Calu3 (cell line): Measurements from ENCODE around the gene RAB17. TPM values are rescaled to one million over a fixed set of nuclear protein-coding genes. Genes with fewer than 3 reads are reported as not detected.

Experiments
- BruUV-seq: library from RNA; stranded (reverse); fragments of 400-500 nt; replicated peaks from 2 replicates; lab custom pipeline; 2021; lab: Mats Ljungman, UMichigan
- CTCF ChIA-PET: fragments of 300-600 bp; sonication (Branson Sonifier 250); formaldehyde crosslinking; loops from one replicate; lab custom pipeline; 2022; ENCODE audit warnings: antibody characterized with exemption; lab: Charles Lee
- DNase-seq: peaks from one replicate; pipeline ENCODE4 v3.0.0; 2022
- H3K27ac Mint-ChIP-seq: one replicate; pipeline ENCODE4 v1.8.0; 2022; ENCODE audit warnings: mixed read lengths; ENCODE audit not compliant: unreplicated experiment
- H3K27me3 Mint-ChIP-seq: one replicate; pipeline ENCODE4 v1.8.0; 2022; ENCODE audit warnings: mixed read lengths; ENCODE audit not compliant: unreplicated experiment
- H3K36me3 Mint-ChIP-seq: one replicate; pipeline ENCODE4 v1.8.0; 2022; ENCODE audit warnings: mild to moderate bottlenecking, moderate library complexity, mixed read lengths; ENCODE audit not compliant: insufficient read depth, unreplicated experiment
- H3K4me1 Mint-ChIP-seq: one replicate; pipeline ENCODE4 v1.8.0; 2022; ENCODE audit warnings: mild to moderate bottlenecking, low read depth, mixed read lengths; ENCODE audit not compliant: unreplicated experiment
- H3K4me3 Mint-ChIP-seq: one replicate; pipeline ENCODE4 v1.8.0; 2022; ENCODE audit warnings: mild to moderate bottlenecking, low read depth, moderate library complexity, mixed read lengths; ENCODE audit not compliant: unreplicated experiment
- H3K9me3 Mint-ChIP-seq: one replicate; pipeline ENCODE4 v1.8.0; 2022; ENCODE audit warnings: low read depth, mixed read lengths; ENCODE audit not compliant: unreplicated experiment
- intact Hi-C: fragments of 100-400 bp; cut with micrococcal nuclease; formaldehyde crosslinking; loops from one replicate; pipeline ENCODE4 v1.10.0; 2022; ENCODE audit not compliant: unreplicated experiment
- total RNA-seq: library from RNA; stranded (reverse); gene quantifications from 2 replicates; pipeline ENCODE4 v1.2.3, GENCODE V29; 2022
- TF ChIP-seq, protein P1 (sequence below): fragments of 200-600 bp; IDR thresholded peaks from one replicate; pipeline ENCODE4 v1.8.0; 2022; ENCODE audit warnings: antibody characterized with exemption; ENCODE audit not compliant: unreplicated experiment

Gene RAB17
- total RNA-seq, 1 experiment from 2014 or later, result 33.3 TPM

DNA sequence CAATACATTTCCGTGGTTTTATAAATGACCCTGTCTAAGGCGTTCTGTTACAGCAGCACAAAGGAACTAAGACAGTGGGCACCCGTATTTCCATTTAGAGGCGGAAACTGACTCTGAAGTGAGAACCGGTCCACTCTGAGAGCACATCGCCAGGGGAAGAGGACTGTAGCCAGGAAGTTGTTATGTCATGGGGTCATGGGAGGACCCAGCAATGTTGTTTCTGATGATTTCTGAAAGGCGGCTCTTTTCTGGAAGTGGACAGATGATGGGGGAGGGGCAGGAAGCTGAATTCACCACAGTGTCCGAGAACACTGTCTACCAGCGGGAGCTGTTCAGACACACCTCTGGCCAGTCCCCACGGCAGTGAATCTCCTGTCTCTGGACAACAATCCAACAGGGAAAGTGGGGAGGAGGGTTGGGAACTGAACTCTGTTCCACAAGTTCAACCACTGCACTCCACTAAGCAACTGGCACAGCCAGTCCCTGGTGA lies 34.7 kb upstream of the RAB17 start:
- intact Hi-C loops, result no loop called here
- Mint-ChIP-seq H3K27ac (no peak overlapping the region), H3K36me3 (no peaks in the 10 kb centered on the region), H3K9me3 (no peaks in the 10 kb centered on the region), H3K4me3 (no peak overlapping the region), H3K4me1 (no peaks in the 10 kb centered on the region), H3K27me3 (peaks cover 71% of the 10 kb centered on the region)
- TF ChIP-seq, protein P1, sequence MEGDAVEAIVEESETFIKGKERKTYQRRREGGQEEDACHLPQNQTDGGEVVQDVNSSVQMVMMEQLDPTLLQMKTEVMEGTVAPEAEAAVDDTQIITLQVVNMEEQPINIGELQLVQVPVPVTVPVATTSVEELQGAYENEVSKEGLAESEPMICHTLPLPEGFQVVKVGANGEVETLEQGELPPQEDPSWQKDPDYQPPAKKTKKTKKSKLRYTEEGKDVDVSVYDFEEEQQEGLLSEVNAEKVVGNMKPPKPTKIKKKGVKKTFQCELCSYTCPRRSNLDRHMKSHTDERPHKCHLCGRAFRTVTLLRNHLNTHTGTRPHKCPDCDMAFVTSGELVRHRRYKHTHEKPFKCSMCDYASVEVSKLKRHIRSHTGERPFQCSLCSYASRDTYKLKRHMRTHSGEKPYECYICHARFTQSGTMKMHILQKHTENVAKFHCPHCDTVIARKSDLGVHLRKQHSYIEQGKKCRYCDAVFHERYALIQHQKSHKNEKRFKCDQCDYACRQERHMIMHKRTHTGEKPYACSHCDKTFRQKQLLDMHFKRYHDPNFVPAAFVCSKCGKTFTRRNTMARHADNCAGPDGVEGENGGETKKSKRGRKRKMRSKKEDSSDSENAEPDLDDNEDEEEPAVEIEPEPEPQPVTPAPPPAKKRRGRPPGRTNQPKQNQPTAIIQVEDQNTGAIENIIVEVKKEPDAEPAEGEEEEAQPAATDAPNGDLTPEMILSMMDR, result no peak
- BruUV-seq, result no TSS peak
- CTCF ChIA-PET, result no interaction called here
- no peak for DNase-seq

DNA sequence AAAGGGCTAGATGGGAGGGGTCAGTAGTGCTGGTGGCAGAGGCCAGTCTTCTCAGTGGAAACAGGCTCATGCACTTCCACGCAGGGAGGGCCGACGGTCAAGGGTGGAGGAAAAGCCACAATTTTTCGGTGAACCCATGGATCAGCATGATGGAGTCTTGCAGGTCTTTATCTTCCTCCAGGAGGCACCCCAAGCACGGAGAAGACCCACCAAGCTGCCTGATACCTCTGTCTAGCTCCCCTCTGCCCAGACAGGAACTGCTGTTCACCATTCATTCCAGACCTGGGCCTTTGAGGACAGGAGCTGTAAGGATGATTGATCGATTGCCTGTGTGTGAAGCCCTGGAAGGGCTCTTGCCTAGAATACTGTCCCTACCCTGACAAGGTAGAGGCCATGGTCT lies 34.0 kb upstream of the RAB17 start:
- CTCF ChIA-PET, result no interaction called here
- Mint-ChIP-seq H3K36me3 (no peaks in the 10 kb centered on the region), H3K4me1 (no peaks in the 10 kb centered on the region), H3K9me3 (no peaks in the 10 kb centered on the region), H3K27me3 (peaks cover 64% of the 10 kb centered on the region), H3K4me3 (no peak overlapping the region), H3K27ac (no peak overlapping the region)
- TF ChIP-seq, protein P1, result no peak
- BruUV-seq, result no TSS peak
- no peak for DNase-seq
- intact Hi-C loops, result no loop called here

DNA sequence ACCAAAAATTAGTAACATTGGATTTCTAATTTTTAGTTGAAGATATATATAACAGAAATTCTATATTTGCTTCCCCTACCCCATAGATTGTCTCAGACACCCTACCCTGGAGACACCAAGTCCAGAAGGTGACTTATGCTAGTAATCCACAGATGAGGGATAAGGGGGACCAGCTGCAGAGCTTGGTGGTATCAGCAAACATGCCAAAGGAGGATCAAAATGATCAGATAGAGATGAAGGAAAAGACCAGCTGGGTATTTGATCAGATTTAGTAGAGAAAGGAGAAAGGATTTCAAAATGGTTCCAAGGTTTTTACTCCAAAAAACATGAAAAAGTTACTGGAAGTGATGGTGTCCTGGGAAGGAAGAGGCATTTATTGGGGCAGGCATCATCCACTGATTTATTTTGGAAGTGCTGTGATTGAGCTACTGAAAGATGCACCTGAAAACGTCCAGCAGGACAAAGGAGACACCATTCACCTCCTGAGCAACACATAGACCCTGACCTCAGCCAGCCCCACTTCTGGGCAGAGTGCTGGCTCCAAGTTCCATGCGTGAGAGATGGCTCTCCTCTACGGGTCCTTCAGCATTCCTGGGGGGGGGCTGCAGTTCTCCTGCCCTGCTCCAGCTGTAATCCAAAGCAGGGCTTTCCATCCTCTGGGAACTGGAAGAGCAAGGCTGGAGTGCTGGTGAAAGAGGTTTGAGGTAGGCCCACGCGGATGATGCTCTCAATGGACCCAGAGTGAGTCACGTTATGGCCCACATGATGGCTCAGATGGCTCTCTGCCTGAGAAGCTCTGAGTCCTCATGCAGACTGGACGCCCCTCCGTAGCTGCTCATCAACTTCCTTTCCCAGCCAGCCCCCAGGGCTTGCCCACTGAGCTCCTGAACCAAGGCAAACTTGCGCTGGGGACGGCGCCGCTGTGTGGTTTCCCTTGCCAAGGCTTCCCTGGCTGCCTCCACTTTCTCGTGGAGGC lies 33.2 kb upstream of the RAB17 start:
- no peaks in the 10 kb centered on the region for H3K36me3 Mint-ChIP-seq
- no peaks in the 10 kb centered on the region for H3K9me3 Mint-ChIP-seq
- TF ChIP-seq, protein P1, result no peak
- intact Hi-C loops, result no loop called here
- DNase-seq, result no peak
- H3K27me3 Mint-ChIP-seq, result peaks cover 58% of the 10 kb centered on the region
- H3K4me3 Mint-ChIP-seq, result no peak overlapping the region
- CTCF ChIA-PET, result no interaction called here
- no TSS peak for BruUV-seq
- no peak overlapping the region for H3K27ac Mint-ChIP-seq
- no peaks in the 10 kb centered on the region for H3K4me1 Mint-ChIP-seq

DNA sequence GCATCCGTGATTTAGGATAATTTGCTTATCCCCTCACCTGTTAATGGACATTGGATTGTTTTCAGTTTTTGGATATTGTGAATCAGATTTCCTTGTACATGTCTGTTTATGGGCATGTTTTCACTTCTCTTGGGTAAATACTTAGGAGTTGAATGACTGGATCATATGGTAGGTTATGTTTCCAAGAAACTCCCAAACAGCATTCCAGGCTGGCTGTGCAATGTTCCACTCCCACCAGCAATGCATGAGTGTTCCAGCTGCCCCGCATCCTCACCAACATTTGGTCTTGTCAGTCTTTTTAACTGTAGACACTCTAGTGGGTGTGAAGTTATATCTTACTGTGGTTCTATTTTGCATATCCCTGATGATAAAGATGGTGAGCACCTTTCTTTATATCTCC lies 27.9 kb upstream of the RAB17 start:
- no TSS peak for BruUV-seq
- Mint-ChIP-seq H3K9me3 (no peaks in the 10 kb centered on the region), H3K27ac (no peak overlapping the region), H3K4me1 (peaks cover 15% of the 10 kb centered on the region), H3K4me3 (no peak overlapping the region), H3K36me3 (no peaks in the 10 kb centered on the region), H3K27me3 (peaks cover 34% of the 10 kb centered on the region)
- CTCF ChIA-PET, result no interaction called here
- TF ChIP-seq, protein P1, result no peak
- intact Hi-C loops, result no loop called here
- no peak for DNase-seq
